SU-DHL-6 (cell line): ENCODE measurements around the gene CARD9.

ENCODE experiments used
- H2AFZ ChIP-seq: fragments of 200-600 bp; sonication (generic); 2 replicates; pipeline ENCODE4 v1.6.1; 2014; ENCODE audit warnings: low read depth, mild to moderate bottlenecking, moderate library complexity, mixed read lengths, antibody characterized with exemption, low read length; ENCODE audit not compliant: severe bottlenecking
- H3F3A ChIP-seq: fragments of 200-600 bp; shearing (Covaris generic); 2 replicates; pipeline ENCODE4 v1.6.0; 2016; ENCODE audit warnings: antibody characterized with exemption, mild to moderate bottlenecking; ENCODE audit not compliant: insufficient read depth
- H3K27ac ChIP-seq: fragments of 200-600 bp; sonication (generic); 2 replicates; pipeline ENCODE4 v1.5.1; 2016; ENCODE audit warnings: low read depth, mild to moderate bottlenecking, low read length, moderate library complexity, mixed read lengths
- H3K27me3 ChIP-seq: fragments of 200-600 bp; sonication (generic), shearing (Covaris generic); 2 replicates; pipeline ENCODE4 v1.6.0; 2014; ENCODE audit warnings: mild to moderate bottlenecking, low read length
- H3K36me3 ChIP-seq: fragments of 200-600 bp; sonication (generic); 2 replicates; pipeline ENCODE4 v1.6.1; 2014; ENCODE audit warnings: mild to moderate bottlenecking, low read length, mixed read lengths
- H3K4me2 ChIP-seq: fragments of 300-600, 200-600 bp; shearing (Covaris generic), sonication (generic); 2 replicates; pipeline ENCODE4 v1.6.0; 2014; ENCODE audit warnings: low read length, low read depth, mild to moderate bottlenecking; ENCODE audit not compliant: poor library complexity, severe bottlenecking
- H3K4me3 ChIP-seq: fragments of 200-600 bp; sonication (generic); 2 replicates; pipeline ENCODE4 v1.5.1; 2014; ENCODE audit warnings: antibody characterized with exemption, low read length, mild to moderate bottlenecking, mixed read lengths; ENCODE audit not compliant: insufficient read depth, poor library complexity, severe bottlenecking
- H3K79me2 ChIP-seq: fragments of 200-600 bp; sonication (generic); 2 replicates; pipeline ENCODE4 v1.6.1; 2014; ENCODE audit warnings: mild to moderate bottlenecking, low read length, moderate library complexity; ENCODE audit not compliant: insufficient read depth
- H3K9ac ChIP-seq: fragments of 200-600 bp; sonication (generic); 2 replicates; pipeline ENCODE4 v1.7.0; 2014; ENCODE audit warnings: mild to moderate bottlenecking, low read length
- H3K9me2 ChIP-seq: fragments of 200-600 bp; sonication (generic); replicated peaks from 2 replicates; pipeline ENCODE4 v1.6.1; 2014; ENCODE audit warnings: low read length; ENCODE audit not compliant: insufficient read depth
- H3K9me3 ChIP-seq: fragments of 200-600 bp; sonication (generic); 2 replicates; pipeline ENCODE4 v1.6.1; 2014; ENCODE audit warnings: low read length, mixed read lengths; ENCODE audit not compliant: insufficient read depth
- H4K20me1 ChIP-seq: fragments of 200-600 bp; sonication (generic); 2 replicates; pipeline ENCODE4 v1.6.1; 2014; ENCODE audit warnings: low read depth, mild to moderate bottlenecking, antibody characterized with exemption, low read length, moderate library complexity, mixed read lengths
- CTCF ChIP-seq: fragments of 200-600 bp; sonication (generic); IDR thresholded peaks from one replicate; pipeline ENCODE4 v1.5.1; 2017; ENCODE audit warnings: antibody characterized with exemption, mild to moderate bottlenecking, low read length, moderate library complexity; ENCODE audit not compliant: insufficient read depth, poor library complexity, severe bottlenecking
- EZH2phosphoT487 ChIP-seq: fragments of 200-600 bp; sonication (generic), shearing (Covaris generic); conservative IDR thresholded peaks from 2 replicates; pipeline ENCODE4 v1.6.1; 2018; ENCODE audit warnings: mild to moderate bottlenecking, antibody characterized with exemption, low read length, moderate library complexity, mixed read lengths

CARD9 gene

GRCh38 chr9:136344544-136345280 is 28.8 kb downstream of the CARD9 start:
- Histone ChIP-seq H3K79me2 (no peaks in the 10 kb centered on the region), H3K36me3 (no peaks in the 10 kb centered on the region), H3K27me3 (no peaks in the 10 kb centered on the region), H3K4me3 (no peak overlapping the region), H2AFZ (no peak overlapping the region), H3K9ac (no peak overlapping the region), H3F3A (no peaks in the 10 kb centered on the region), H3K4me2 (no peak overlapping the region), H3K9me3 (no peaks in the 10 kb centered on the region), H3K9me2 (no peaks in the 10 kb centered on the region), H3K27ac (no peak overlapping the region), H4K20me1 (no peaks in the 10 kb centered on the region)
- no peak for TF ChIP-seq EZH2phosphoT487
- no peak for TF ChIP-seq CTCF

- no peak overlapping the region for H3K27ac ChIP-seq
- TF ChIP-seq EZH2phosphoT487, result no peak
- TF ChIP-seq CTCF, result no peak
- H3K36me3 ChIP-seq, result no peaks in the 10 kb centered on the region
- H3K9me2 ChIP-seq, result no peaks in the 10 kb centered on the region
- no peak overlapping the region for H3K4me2 ChIP-seq
- no peaks in the 10 kb centered on the region for H3F3A ChIP-seq
- no peak overlapping the region for H3K4me3 ChIP-seq
- H2AFZ ChIP-seq, result no peak overlapping the region
- H3K9ac ChIP-seq, result no peak overlapping the region
- no peaks in the 10 kb centered on the region for H4K20me1 ChIP-seq
- H3K79me2 ChIP-seq, result no peaks in the 10 kb centered on the region
- no peaks in the 10 kb centered on the region for H3K9me3 ChIP-seq
- no peaks in the 10 kb centered on the region for H3K27me3 ChIP-seq
Measured at GRCh38 chr9:136343884-136344269, 29.6 kb downstream of the CARD9 start.

GRCh38 chr9:136343121-136343883 is 30.2 kb downstream of the CARD9 start:
- no peak overlapping the region for H3K4me2 ChIP-seq
- no peaks in the 10 kb centered on the region for H3K36me3 ChIP-seq
- no peaks in the 10 kb centered on the region for H3F3A ChIP-seq
- H3K4me3 ChIP-seq, result no peak overlapping the region
- H4K20me1 ChIP-seq, result no peaks in the 10 kb centered on the region
- no peaks in the 10 kb centered on the region for H3K9me3 ChIP-seq
- H3K9me2 ChIP-seq, result no peaks in the 10 kb centered on the region
- TF ChIP-seq CTCF, result no peak
- no peak for TF ChIP-seq EZH2phosphoT487
- H3K9ac ChIP-seq, result no peak overlapping the region
- no peak overlapping the region for H2AFZ ChIP-seq
- H3K79me2 ChIP-seq, result no peaks in the 10 kb centered on the region
- H3K27ac ChIP-seq, result no peak overlapping the region
- H3K27me3 ChIP-seq, result no peaks in the 10 kb centered on the region
